GM04504 (cell line): Measurements from ENCODE around the gene SPDYE11.
"Not testable (repeated sequence)": the region's sequence is repeated elsewhere in the genome, so short reads cannot be mapped to it uniquely, and the experiment has no call there.

Experiments used
- DNase-seq: peaks from one replicate; pipeline ENCODE4 v3.0.0-alpha.2; 2012; ENCODE audit warnings: low read depth

Gene SPDYE11

GRCh38 chr7:73057811-73058210, at the start of gene SPDYE11:
SPDYE11 (minus strand) TSS chr7:73057911; CDS start chr7:73056111, 1,800 bp downstream.
- DNase-seq: not testable (repeated sequence)

GRCh38 chr7:73085938-73086337, 28.2 kb upstream of the SPDYE11 start, which contains the start of gene SPDYE9:
SPDYE9 (minus strand) TSS chr7:73086038; CDS start chr7:73084238, 1,800 bp downstream.
- not testable (repeated sequence) for DNase-seq

- DNase-seq: not testable (repeated sequence)
Measured at GRCh38 chr7:73029666-73030065, 28.0 kb downstream of the SPDYE11 start, which contains the start of gene SPDYE8. SPDYE8 (minus strand) TSS chr7:73029766; CDS start chr7:73027966, 1,800 bp downstream.

GRCh38 chr7:73006491-73006890, 51.2 kb downstream of the SPDYE11 start:
- not testable (repeated sequence) for DNase-seq

GRCh38 chr7:73005693-73006447, 51.8 kb downstream of the SPDYE11 start:
- DNase-seq: peak; percentile 59

GRCh38 chr7:73005356-73005692, 52.4 kb downstream of the SPDYE11 start:
- DNase-seq: not testable (repeated sequence)

- DNase-seq: not testable (repeated sequence)
Measured at GRCh38 chr7:72997887-72998468, 59.7 kb downstream of the SPDYE11 start.
